Glutamatergic neuron (in vitro differentiated cells): ENCODE data around the gene MGST2. TPM values are rescaled to one million over a fixed set of nuclear protein-coding genes. Genes with fewer than 3 reads are reported as not detected.

ENCODE experiments used
- DNase-seq: peaks from one replicate; pipeline ENCODE4 v3.0.0; 2022
- H3K27ac Mint-ChIP-seq: one replicate; pipeline ENCODE4 v1.8.0; 2020; ENCODE audit warnings: mild to moderate bottlenecking, mixed read lengths, inconsistent platforms; ENCODE audit not compliant: unreplicated experiment
- H3K27me3 Mint-ChIP-seq: one replicate; pipeline ENCODE4 v1.8.0; 2020; ENCODE audit warnings: mild to moderate bottlenecking, moderate library complexity, mixed read lengths, inconsistent platforms; ENCODE audit not compliant: unreplicated experiment
- H3K36me3 Mint-ChIP-seq: one replicate; pipeline ENCODE4 v1.8.0; 2020; ENCODE audit warnings: mild to moderate bottlenecking, mixed read lengths, inconsistent platforms; ENCODE audit not compliant: unreplicated experiment
- H3K4me1 Mint-ChIP-seq: one replicate; pipeline ENCODE4 v1.8.0; 2020; ENCODE audit warnings: mild to moderate bottlenecking, low read depth, mixed read lengths, inconsistent platforms; ENCODE audit not compliant: unreplicated experiment
- H3K4me3 Mint-ChIP-seq: one replicate; pipeline ENCODE4 v1.8.0; 2020; ENCODE audit warnings: mild to moderate bottlenecking, mixed read lengths, inconsistent platforms; ENCODE audit not compliant: unreplicated experiment
- H3K9me3 Mint-ChIP-seq: one replicate; pipeline ENCODE4 v1.8.0; 2020; ENCODE audit warnings: mild to moderate bottlenecking, moderate library complexity, mixed read lengths, inconsistent platforms; ENCODE audit not compliant: unreplicated experiment
- CTCF ChIP-seq: fragments of 200-600 bp; sonication (generic); IDR thresholded peaks from one replicate; pipeline ENCODE4 v1.5.0; 2021; ENCODE audit not compliant: partially characterized antibody, unreplicated experiment
- total RNA-seq: library from RNA; stranded (reverse); fragmentation: NEBNext Ultra II Directional; extraction: Animal tissue kit (Norgen Biotek cat#: 25700); gene quantifications from one replicate; pipeline ENCODE4 v1.2.1, GENCODE V29; 2021; ENCODE audit not compliant: unreplicated experiment

Gene MGST2
- total RNA-seq, 1 donor from 2014 or later, result 6.9 TPM

- H3K36me3 Mint-ChIP-seq, result no peaks in the 10 kb centered on the region
- peaks cover 24% of the 10 kb centered on the region for H3K4me1 Mint-ChIP-seq
- DNase-seq, result no peak
- peaks cover 7% of the 10 kb centered on the region for H3K27me3 Mint-ChIP-seq
- H3K9me3 Mint-ChIP-seq, result peaks cover 12% of the 10 kb centered on the region
- no peak overlapping the region for H3K27ac Mint-ChIP-seq
- no peak overlapping the region for H3K4me3 Mint-ChIP-seq
- no peak for TF ChIP-seq CTCF
Observed at GRCh38 chr4:139658185-139658584, 7.4 kb upstream of the MGST2 start.

DNA sequence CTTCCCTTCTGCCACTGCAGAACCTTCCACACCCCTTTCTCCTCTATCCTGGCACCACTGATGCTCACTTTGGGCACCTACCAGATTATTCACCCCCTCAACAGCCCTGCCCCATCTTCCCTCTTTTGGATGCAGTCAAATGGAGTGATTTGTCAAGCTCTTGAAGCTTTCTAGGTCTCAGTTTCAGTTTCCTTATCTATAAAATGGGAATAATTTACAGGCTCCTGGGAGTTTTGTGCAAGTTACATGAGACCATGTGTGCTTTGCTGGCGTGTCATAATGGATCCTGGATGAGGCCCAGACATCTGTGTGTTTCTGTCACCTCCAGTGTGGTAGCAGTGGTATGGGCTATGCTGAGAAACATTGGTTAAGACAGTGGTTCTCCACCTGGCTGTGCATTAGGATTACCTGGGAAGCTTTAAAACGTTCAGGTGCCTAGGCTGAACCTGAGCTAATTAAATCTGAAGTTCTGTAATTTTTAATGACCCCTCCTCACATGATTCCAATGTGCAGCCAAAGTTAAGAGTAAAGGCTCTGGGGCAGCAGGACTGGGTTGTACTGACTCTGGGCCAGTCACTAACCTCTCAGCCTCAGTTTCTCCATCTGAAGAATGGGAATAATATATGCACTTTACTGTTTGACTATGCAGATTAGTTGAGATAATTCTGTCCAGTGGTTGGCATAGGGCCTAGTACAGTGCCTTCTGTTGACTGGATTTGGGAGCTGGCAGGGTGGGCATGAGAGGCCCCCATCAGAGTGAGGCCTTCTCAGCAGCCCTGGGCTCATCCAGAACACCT, 6.8 kb upstream of the MGST2 start:
- peaks cover 24% of the 10 kb centered on the region for H3K4me1 Mint-ChIP-seq
- DNase-seq, result no peak
- H3K4me3 Mint-ChIP-seq, result no peak overlapping the region
- H3K27me3 Mint-ChIP-seq, result peaks cover 7% of the 10 kb centered on the region
- H3K9me3 Mint-ChIP-seq, result peaks cover 12% of the 10 kb centered on the region
- H3K36me3 Mint-ChIP-seq, result no peaks in the 10 kb centered on the region
- no peak overlapping the region for H3K27ac Mint-ChIP-seq
- no peak for TF ChIP-seq CTCF

- no peak for TF ChIP-seq CTCF
- Mint-ChIP-seq H3K4me3 (no peak overlapping the region), H3K27me3 (peaks cover 7% of the 10 kb centered on the region), H3K27ac (no peak overlapping the region), H3K36me3 (no peaks in the 10 kb centered on the region), H3K4me1 (peaks cover 24% of the 10 kb centered on the region), H3K9me3 (peaks cover 12% of the 10 kb centered on the region)
- DNase-seq, result no peak
Observed at GRCh38 chr4:139659735-139660424, 5.7 kb upstream of the MGST2 start.

GRCh38 chr4:139660568-139661043, 5.0 kb upstream of the MGST2 start:
- H3K36me3 Mint-ChIP-seq, result no peaks in the 10 kb centered on the region
- H3K27ac Mint-ChIP-seq, result no peak overlapping the region
- H3K4me1 Mint-ChIP-seq, result peaks cover 21% of the 10 kb centered on the region

More at GRCh38 chr4:139660568-139661043, 5.0 kb upstream of the MGST2 start:
- peaks cover 12% of the 10 kb centered on the region for H3K9me3 Mint-ChIP-seq
- DNase-seq, result no peak
- TF ChIP-seq CTCF, result no peak
- peaks cover 7% of the 10 kb centered on the region for H3K27me3 Mint-ChIP-seq
- no peak overlapping the region for H3K4me3 Mint-ChIP-seq
